Measurements from ENCODE around the gene SEMA5B.

SEMA5B gene

GRCh38 chr3:123024056-123024455, 3.5 kb downstream of the SEMA5B start:
- TF ChIP-seq POLR2A (IDR thresholded peaks at IDR 0.05; ENCODE audit: low read length) (no peak), GATA1 (IDR thresholded peaks at IDR 0.05; ENCODE audit: low read depth, low read length) (no peak)
- DNase-seq = no peak

- DNase-seq = no peak
- TF ChIP-seq GATA1 (IDR thresholded peaks at IDR 0.05; ENCODE audit: low read depth, low read length) = no peak
- TF ChIP-seq POLR2A (IDR thresholded peaks at IDR 0.05; ENCODE audit: low read length) = no peak
These were observed 5.5 kb downstream of the SEMA5B start for GRCh38 chr3:123021996-123022510.

GRCh38 chr3:123021388-123021787, 6.2 kb downstream of the SEMA5B start:
- no peak for DNase-seq
- TF ChIP-seq POLR2A (IDR thresholded peaks at IDR 0.05; ENCODE audit: low read length) (no peak), GATA1 (IDR thresholded peaks at IDR 0.05; ENCODE audit: low read depth, low read length) (no peak)

GRCh38 chr3:123020709-123021108, 6.9 kb downstream of the SEMA5B start:
- no peak for DNase-seq
- TF ChIP-seq GATA1 (IDR thresholded peaks at IDR 0.05; ENCODE audit: low read depth, low read length) = no peak

GRCh38 chr3:123019591-123019990, 8.0 kb downstream of the SEMA5B start:
- no peak for TF ChIP-seq POLR2A (IDR thresholded peaks at IDR 0.05; ENCODE audit: low read length)
- TF ChIP-seq GATA1 (IDR thresholded peaks at IDR 0.05; ENCODE audit: low read depth, low read length) = no peak
- no peak for DNase-seq

- no peak for DNase-seq
- TF ChIP-seq GATA1 (IDR thresholded peaks at IDR 0.05; ENCODE audit: low read depth, low read length) (no peak), POLR2A (IDR thresholded peaks at IDR 0.05; ENCODE audit: low read length) (no peak)
These were observed 8.4 kb downstream of the SEMA5B start for GRCh38 chr3:123019161-123019560.

- TF ChIP-seq POLR2A (IDR thresholded peaks at IDR 0.05; ENCODE audit: low read length) = no peak
- no peak for TF ChIP-seq GATA1 (IDR thresholded peaks at IDR 0.05; ENCODE audit: low read depth, low read length)
- no peak for DNase-seq
These were observed 8.9 kb downstream of the SEMA5B start for GRCh38 chr3:123018683-123019082.

GRCh38 chr3:123015596-123015995, 12.0 kb downstream of the SEMA5B start:
- no peak for DNase-seq
- TF ChIP-seq GATA1 (IDR thresholded peaks at IDR 0.05; ENCODE audit: low read depth, low read length) = no peak
- no peak for TF ChIP-seq POLR2A (IDR thresholded peaks at IDR 0.05; ENCODE audit: low read length)

- DNase-seq = no peak
- TF ChIP-seq POLR2A (IDR thresholded peaks at IDR 0.05; ENCODE audit: low read length) (no peak), GATA1 (IDR thresholded peaks at IDR 0.05; ENCODE audit: low read depth, low read length) (no peak)
These were observed 13.7 kb downstream of the SEMA5B start for GRCh38 chr3:123013876-123014275.

- TF ChIP-seq POLR2A (IDR thresholded peaks at IDR 0.05; ENCODE audit: low read length) (no peak), GATA1 (IDR thresholded peaks at IDR 0.05; ENCODE audit: low read depth, low read length) (no peak)
- DNase-seq = no peak
These were observed 14.9 kb downstream of the SEMA5B start for GRCh38 chr3:123012652-123013051.

- no peak for TF ChIP-seq POLR2A (IDR thresholded peaks at IDR 0.05; ENCODE audit: low read length)
- no peak for TF ChIP-seq GATA1 (IDR thresholded peaks at IDR 0.05; ENCODE audit: low read depth, low read length)
These were observed 16.1 kb downstream of the SEMA5B start for GRCh38 chr3:123011447-123011846.

GRCh38 chr3:123008840-123009239, 18.7 kb downstream of the SEMA5B start:
- DNase-seq = no peak
- TF ChIP-seq GATA1 (IDR thresholded peaks at IDR 0.05; ENCODE audit: low read depth, low read length) (no peak), POLR2A (IDR thresholded peaks at IDR 0.05; ENCODE audit: low read length) (no peak)

More at GRCh38 chr3:123011447-123011846, 16.1 kb downstream of the SEMA5B start:
- no peak for DNase-seq

- TF ChIP-seq GATA1 (IDR thresholded peaks at IDR 0.05; ENCODE audit: low read depth, low read length) (no peak), POLR2A (IDR thresholded peaks at IDR 0.05; ENCODE audit: low read length) (no peak)
- no peak for DNase-seq
These were observed 21.0 kb downstream of the SEMA5B start for GRCh38 chr3:123006609-123007008.

GRCh38 chr3:123005291-123005690, 22.3 kb downstream of the SEMA5B start:
- DNase-seq = no peak
- TF ChIP-seq POLR2A (IDR thresholded peaks at IDR 0.05; ENCODE audit: low read length) (no peak), GATA1 (IDR thresholded peaks at IDR 0.05; ENCODE audit: low read depth, low read length) (no peak)

GRCh38 chr3:123004201-123004918, 23.2 kb downstream of the SEMA5B start:
- DNase-seq = no peak

More at GRCh38 chr3:123004201-123004918, 23.2 kb downstream of the SEMA5B start:
- TF ChIP-seq POLR2A (IDR thresholded peaks at IDR 0.05; ENCODE audit: low read length) (no peak), GATA1 (IDR thresholded peaks at IDR 0.05; ENCODE audit: low read depth, low read length) (no peak)

Measured in erythroblast (primary cell).